HTERT RPE-1 (cell line): ENCODE results near the gene ARHGEF7.
"Not testable (repeated sequence)": the region's sequence is repeated elsewhere in the genome, so short reads cannot be mapped to it uniquely, and the experiment has no call there.

Source experiments
- in situ Hi-C: fragments of 300-500 bp; cut with MboI; formaldehyde crosslinking; loops from 4 replicates; pipeline ENCODE4 v1.14.3; 2020; ENCODE audit warnings: low sequenced_read_pairs

ARHGEF7 gene

GRCh38 chr13:111193223-111193622, 78.1 kb downstream of the ARHGEF7 start:
- in situ Hi-C loops = not testable (repeated sequence)

GRCh38 chr13:111194651-111195050, 79.5 kb downstream of the ARHGEF7 start:
- in situ Hi-C loops = not testable (repeated sequence)

- in situ Hi-C loops = not testable (repeated sequence)
These were observed 83.7 kb downstream of the ARHGEF7 start for GRCh38 chr13:111198732-111199378.

GRCh38 chr13:111201304-111201940, 86.3 kb downstream of the ARHGEF7 start:
- in situ Hi-C loops = no loop called here

- in situ Hi-C loops = no loop called here
These were observed 87.1 kb downstream of the ARHGEF7 start for GRCh38 chr13:111202156-111202621.

GRCh38 chr13:111202745-111203144, 87.6 kb downstream of the ARHGEF7 start:
- in situ Hi-C loops = no loop called here

- in situ Hi-C loops = no loop called here
These were observed 88.8 kb downstream of the ARHGEF7 start for GRCh38 chr13:111203736-111204389.

GRCh38 chr13:111204438-111205177, 89.5 kb downstream of the ARHGEF7 start:
- in situ Hi-C loops = no loop called here

GRCh38 chr13:111206148-111206547, 91.0 kb downstream of the ARHGEF7 start:
- in situ Hi-C loops = no loop called here

- in situ Hi-C loops = no loop called here
These were observed 94.5 kb downstream of the ARHGEF7 start for GRCh38 chr13:111209613-111210012.

- in situ Hi-C loops = no loop called here
These were observed 95.0 kb downstream of the ARHGEF7 start for GRCh38 chr13:111210091-111210490.

GRCh38 chr13:111210544-111211469, 95.7 kb downstream of the ARHGEF7 start:
- in situ Hi-C loops = no loop called here

GRCh38 chr13:111211789-111212516, 96.8 kb downstream of the ARHGEF7 start:
- in situ Hi-C loops = no loop called here

- in situ Hi-C loops = no loop called here
These were observed 97.4 kb downstream of the ARHGEF7 start for GRCh38 chr13:111212517-111212873.

- in situ Hi-C loops = no loop called here
These were observed 99.0 kb downstream of the ARHGEF7 start for GRCh38 chr13:111213964-111214726.

- in situ Hi-C loops = no loop called here
These were observed 100.3 kb downstream of the ARHGEF7 start for GRCh38 chr13:111215081-111216047.

- in situ Hi-C loops = no loop called here
These were observed 101.3 kb downstream of the ARHGEF7 start for GRCh38 chr13:111216166-111216960.
